HCT116 (cell line): ENCODE data around the gene LRP1. TPM values are rescaled to one million over a fixed set of nuclear protein-coding genes. Genes with fewer than 3 reads are reported as not detected.

Experiments
- ATAC-seq: fragments of 200-7000 bp; cut with Tn5 transposase; 2 replicates; pipeline ENCODE4 v1.9.1; 2020; ENCODE audit warnings: mild to moderate bottlenecking, moderate library complexity
- BruUV-seq: library from RNA; stranded (reverse); fragments of 400-500 nt; replicated peaks from 2 replicates; lab custom pipeline; 2021; lab: Mats Ljungman, UMichigan
- CTCF ChIA-PET: fragments of 300-600 bp; sonication (Branson Sonifier 250); formaldehyde crosslinking; loops from one replicate; lab custom pipeline; 2021; ENCODE audit warnings: antibody characterized with exemption; lab: Charles Lee
- POLR2A ChIA-PET: fragments of 300-600, 350-600 bp; sonication (Branson Sonifier 250); formaldehyde crosslinking; loops from one replicate; lab custom pipeline; 2021; ENCODE audit warnings: antibody characterized with exemption; lab: Charles Lee
- RAD21 ChIA-PET, 2 experiments: fragments of 300-600 bp; sonication (Branson Sonifier 250); formaldehyde crosslinking; loops; one replicate each; lab custom pipeline; 2023; ENCODE audit warnings: low total read pairs in 2 of 2; ENCODE audit not compliant: uncharacterized antibody in 2 of 2, unreplicated experiment in 2 of 2, low non-redundant PET in 1 of 2; lab: Charles Lee
- DNase-seq: peaks from one replicate; pipeline ENCODE4 v3.0.0-alpha.2; 2010; ENCODE audit warnings: low read depth, low spot score
- H2AFZ ChIP-seq: fragments of 200-600 bp; shearing (Covaris generic), sonication (generic); 2 replicates; pipeline ENCODE4 v1.6.1; 2017; ENCODE audit warnings: low read depth, mixed run types, mixed read lengths, antibody characterized with exemption, low read length; ENCODE audit not compliant: poor library complexity, severe bottlenecking
- H3K27ac ChIP-seq: 2 replicates; pipeline ENCODE4 v1.5.1; 2012; ENCODE audit warnings: low read depth, low read length
- H3K27me3 ChIP-seq: fragments of 200-600 bp; sonication (generic); 2 replicates; pipeline ENCODE4 v1.6.1; 2016; ENCODE audit warnings: mixed run types, low read length, mixed read lengths; ENCODE audit not compliant: insufficient read depth
- H3K36me3 ChIP-seq, 2 experiments: fragments of 200-500 bp in 1 of 2; fragments of 200-600 bp in 1 of 2; sonication (Bioruptor generic) in 1 of 2; sonication (generic) in 1 of 2; 2 replicates each; pipeline versions ENCODE4 v1.5.1 to v1.6.1; 2014 to 2016; ENCODE audit warnings: low read length in 2 of 2, inconsistent platforms in 1 of 2, mixed read lengths in 1 of 2, mixed run types in 1 of 2; ENCODE audit not compliant: insufficient read depth in 2 of 2, control insufficient read depth in 1 of 2
- H3K4me1 ChIP-seq, 2 experiments: fragments of 200-600 bp in 1 of 2; sonication (generic) in 1 of 2; 2 replicates each; pipeline versions ENCODE4 v1.5.1 to v1.6.1; 2012 to 2017; ENCODE audit warnings: low read length in 2 of 2, inconsistent platforms in 1 of 2, mild to moderate bottlenecking in 1 of 2, mixed read lengths in 1 of 2, mixed run types in 1 of 2, moderate library complexity in 1 of 2; ENCODE audit not compliant: insufficient read depth in 2 of 2, control insufficient read depth in 1 of 2
- H3K4me2 ChIP-seq: fragments of 200-600 bp; sonication (generic); 2 replicates; pipeline ENCODE4 v1.6.1; 2017; ENCODE audit warnings: mixed run types, low read length, mixed read lengths
- H3K4me3 ChIP-seq, 2 experiments: fragments of 200-600 bp in 1 of 2; sonication (generic) in 1 of 2; replicated peaks in 1 of 2; 2 replicates each; pipeline ENCODE4 v1.5.1; 2011 to 2016; ENCODE audit warnings: low read length in 2 of 2, control low read depth in 1 of 2, low read depth in 1 of 2, mild to moderate bottlenecking in 1 of 2, mixed read lengths in 1 of 2, mixed run types in 1 of 2
- H3K79me2 ChIP-seq: fragments of 200-600 bp; sonication (generic); 2 replicates; pipeline ENCODE4 v1.6.1; 2017; ENCODE audit warnings: mild to moderate bottlenecking, mixed run types, low read length, moderate library complexity, mixed read lengths; ENCODE audit not compliant: insufficient read depth
- H3K9ac ChIP-seq: fragments of 200-600 bp; sonication (generic); 2 replicates; pipeline ENCODE4 v1.6.1; 2016; ENCODE audit warnings: low read length, mixed read lengths
- H3K9me2 ChIP-seq: fragments of 200-600 bp; sonication (generic), shearing (Covaris generic); 2 replicates; pipeline ENCODE4 v1.6.1; 2017; ENCODE audit warnings: mixed run types, mild to moderate bottlenecking, moderate library complexity; ENCODE audit not compliant: insufficient read depth
- H3K9me3 ChIP-seq, 2 experiments: fragments of 200-500 bp in 1 of 2; fragments of 200-600 bp in 1 of 2; sonication (Bioruptor generic) in 1 of 2; sonication (generic) in 1 of 2; 2 replicates each; pipeline ENCODE4 v1.6.1; 2014 to 2017; ENCODE audit warnings: low read length in 2 of 2, mixed read lengths in 2 of 2, inconsistent platforms in 1 of 2, low read depth in 1 of 2, mild to moderate bottlenecking in 1 of 2, mixed run types in 1 of 2, moderate library complexity in 1 of 2; ENCODE audit not compliant: control insufficient read depth in 1 of 2, insufficient read depth in 1 of 2
- H4K20me1 ChIP-seq: fragments of 200-600 bp; sonication (generic), shearing (Covaris generic); 2 replicates; pipeline ENCODE4 v1.6.1; 2017; ENCODE audit warnings: mixed run types, mild to moderate bottlenecking, moderate library complexity; ENCODE audit not compliant: insufficient read depth
- EZH2 ChIP-seq: fragments of 200-600 bp; sonication (generic); IDR thresholded peaks from 2 replicates; pipeline ENCODE4 v1.6.1; 2017; ENCODE audit warnings: antibody characterized with exemption, mixed run types
- FOSL1 ChIP-seq: IDR thresholded peaks from 2 replicates; pipeline ENCODE4 v1.6.1; 2012; ENCODE audit warnings: low read depth
- RAD21 ChIP-seq: IDR thresholded peaks from 2 replicates; pipeline ENCODE4 v1.6.1; 2012; ENCODE audit warnings: low read depth, mild to moderate bottlenecking
- TCF7L2 ChIP-seq: IDR thresholded peaks from 2 replicates; pipeline ENCODE4 v1.7.0; 2011; ENCODE audit warnings: borderline replicate concordance, inconsistent platforms; ENCODE audit not compliant: insufficient read depth, insufficient read length; ENCODE audit errors: extremely low read depth
- YY1 ChIP-seq: IDR thresholded peaks from 2 replicates; pipeline ENCODE4 v1.6.1; 2011; ENCODE audit warnings: low read length, low read depth, moderate library complexity, mild to moderate bottlenecking; ENCODE audit not compliant: insufficient replicate concordance; ENCODE audit errors: extremely low read depth
- intact Hi-C: fragments of 100-400 bp; cut with micrococcal nuclease; formaldehyde crosslinking; loops from 2 replicates; pipeline ENCODE4 v1.10.0; 2022
- total RNA-seq: library from RNA; stranded (reverse); gene quantifications from one replicate; pipeline ENCODE4 v1.2.1, GENCODE V29; 2021; ENCODE audit not compliant: unreplicated experiment
- TF ChIP-seq, protein P1 (sequence below): IDR thresholded peaks from 2 replicates; pipeline ENCODE4 v1.6.1; 2012; ENCODE audit warnings: low read depth
- TF ChIP-seq, protein P2 (sequence below): IDR thresholded peaks from 2 replicates; pipeline ENCODE4 v1.6.1; 2012

LRP1 gene
- total RNA-seq, 1 experiment from 2014 or later: 12.0 TPM

DNA sequence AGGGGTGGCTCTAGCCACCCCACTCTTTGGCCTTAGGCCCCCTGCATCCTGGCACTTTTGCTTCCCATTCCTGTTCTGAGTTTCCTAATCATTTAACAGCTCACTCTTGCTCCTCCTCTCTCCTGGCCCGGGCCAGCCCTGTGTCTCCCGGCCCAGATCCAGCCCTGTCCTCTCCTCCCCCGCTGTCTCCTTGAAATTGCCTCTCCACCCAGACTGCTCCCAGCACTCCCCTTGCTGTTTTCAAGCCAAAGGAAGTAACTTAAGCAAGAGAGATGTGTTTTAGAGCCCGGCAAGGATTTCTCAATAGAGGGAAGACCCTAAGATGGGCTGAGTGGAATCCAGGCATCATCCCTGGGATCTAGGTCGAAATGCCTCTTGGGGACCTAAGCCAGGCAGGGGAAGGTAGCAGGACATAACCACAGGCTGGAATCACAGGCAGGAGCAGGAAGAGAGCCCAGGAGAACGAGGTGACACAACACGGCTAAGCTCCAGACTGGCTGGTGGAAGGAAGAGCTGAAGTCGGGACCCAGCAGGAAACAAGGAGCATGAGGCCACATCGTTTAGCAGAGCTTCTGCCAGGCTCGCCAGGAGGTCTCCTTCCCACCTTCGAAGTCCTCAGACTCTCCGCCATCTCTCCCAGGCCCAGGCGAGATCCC is 21.1 kb downstream of the LRP1 start:
- no peaks in the 10 kb centered on the region for H3K79me2 ChIP-seq
- H3K4me1 ChIP-seq: no peaks in the 10 kb centered on the region
- no peak overlapping the region for H3K4me3 ChIP-seq
- BruUV-seq: no TSS peak
- ATAC-seq: no peak
- intact Hi-C loops: no loop called here
- H4K20me1 ChIP-seq: no peaks in the 10 kb centered on the region
- ChIA-PET POLR2A (no interaction called here), RAD21 (no interaction called here), CTCF (interaction anchor here (1.1 kb wide), 1 partner anchor 26 kb away, joined by 4 read pairs; no protein-coding TSS in a partner anchor)
- no peak overlapping the region for H2AFZ ChIP-seq
- no peaks in the 10 kb centered on the region for H3K9me2 ChIP-seq
- H3K27ac ChIP-seq: no peak overlapping the region
- H3K27me3 ChIP-seq: no peaks in the 10 kb centered on the region
- H3K36me3 ChIP-seq: peaks cover 0 to 6% of the 10 kb centered on the region in 2 experiments; a peak in 2 of 4 replicates
- no peak overlapping the region for H3K9ac ChIP-seq
- no peak overlapping the region for H3K4me2 ChIP-seq
- H3K9me3 ChIP-seq: no peaks in the 10 kb centered on the region
- TF ChIP-seq FOSL1: no peak
- TF ChIP-seq YY1: no peak
- TF ChIP-seq EZH2: no peak
- TF ChIP-seq TCF7L2: no peak
- DNase-seq: no peak

DNA sequence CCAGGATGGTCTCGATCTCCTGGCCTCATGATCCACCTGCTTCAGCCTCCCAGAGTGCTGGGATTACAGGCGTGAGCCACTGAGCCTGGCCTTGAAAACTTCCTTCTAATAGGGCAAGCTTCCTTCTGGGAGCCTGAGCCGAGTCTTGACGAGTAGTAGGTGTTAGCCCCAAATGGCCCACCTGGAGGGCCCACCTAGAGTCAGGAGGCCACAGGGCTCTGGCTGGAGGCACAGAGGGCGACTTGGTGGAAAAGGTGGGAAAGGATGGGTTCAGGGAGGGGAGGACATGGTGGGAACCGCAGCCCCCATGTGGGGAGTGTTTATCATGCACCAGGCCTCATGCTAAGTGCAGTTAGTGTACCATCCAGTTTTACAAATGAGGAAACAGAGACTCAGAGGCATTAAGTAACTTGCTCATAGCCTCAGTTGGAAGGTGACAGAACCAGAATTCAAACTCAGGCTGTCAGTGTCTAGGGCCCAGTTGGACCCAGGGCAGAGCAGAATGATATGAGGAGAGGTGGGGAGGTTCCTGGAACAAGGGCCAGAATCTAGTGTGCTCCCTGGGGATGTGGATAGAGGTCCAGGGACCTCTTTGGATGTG is 22.2 kb downstream of the LRP1 start:
- no TSS peak for BruUV-seq
- Histone ChIP-seq H2AFZ (no peak overlapping the region), H3K9ac (no peak overlapping the region), H3K4me1 (no peaks in the 10 kb centered on the region), H3K4me3 (no peak overlapping the region), H3K36me3 (peaks cover 0 to 2% of the 10 kb centered on the region in 2 experiments; a peak in 1 of 4 replicates), H4K20me1 (no peaks in the 10 kb centered on the region), H3K79me2 (no peaks in the 10 kb centered on the region), H3K9me3 (no peaks in the 10 kb centered on the region), H3K27ac (no peak overlapping the region), H3K27me3 (no peaks in the 10 kb centered on the region), H3K9me2 (no peaks in the 10 kb centered on the region), H3K4me2 (no peak overlapping the region)
- RAD21 ChIA-PET: no interaction called here
- POLR2A ChIA-PET: no interaction called here
- no peak for TF ChIP-seq RAD21
- TF ChIP-seq, protein P1, sequence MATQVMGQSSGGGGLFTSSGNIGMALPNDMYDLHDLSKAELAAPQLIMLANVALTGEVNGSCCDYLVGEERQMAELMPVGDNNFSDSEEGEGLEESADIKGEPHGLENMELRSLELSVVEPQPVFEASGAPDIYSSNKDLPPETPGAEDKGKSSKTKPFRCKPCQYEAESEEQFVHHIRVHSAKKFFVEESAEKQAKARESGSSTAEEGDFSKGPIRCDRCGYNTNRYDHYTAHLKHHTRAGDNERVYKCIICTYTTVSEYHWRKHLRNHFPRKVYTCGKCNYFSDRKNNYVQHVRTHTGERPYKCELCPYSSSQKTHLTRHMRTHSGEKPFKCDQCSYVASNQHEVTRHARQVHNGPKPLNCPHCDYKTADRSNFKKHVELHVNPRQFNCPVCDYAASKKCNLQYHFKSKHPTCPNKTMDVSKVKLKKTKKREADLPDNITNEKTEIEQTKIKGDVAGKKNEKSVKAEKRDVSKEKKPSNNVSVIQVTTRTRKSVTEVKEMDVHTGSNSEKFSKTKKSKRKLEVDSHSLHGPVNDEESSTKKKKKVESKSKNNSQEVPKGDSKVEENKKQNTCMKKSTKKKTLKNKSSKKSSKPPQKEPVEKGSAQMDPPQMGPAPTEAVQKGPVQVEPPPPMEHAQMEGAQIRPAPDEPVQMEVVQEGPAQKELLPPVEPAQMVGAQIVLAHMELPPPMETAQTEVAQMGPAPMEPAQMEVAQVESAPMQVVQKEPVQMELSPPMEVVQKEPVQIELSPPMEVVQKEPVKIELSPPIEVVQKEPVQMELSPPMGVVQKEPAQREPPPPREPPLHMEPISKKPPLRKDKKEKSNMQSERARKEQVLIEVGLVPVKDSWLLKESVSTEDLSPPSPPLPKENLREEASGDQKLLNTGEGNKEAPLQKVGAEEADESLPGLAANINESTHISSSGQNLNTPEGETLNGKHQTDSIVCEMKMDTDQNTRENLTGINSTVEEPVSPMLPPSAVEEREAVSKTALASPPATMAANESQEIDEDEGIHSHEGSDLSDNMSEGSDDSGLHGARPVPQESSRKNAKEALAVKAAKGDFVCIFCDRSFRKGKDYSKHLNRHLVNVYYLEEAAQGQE: no peak
- TF ChIP-seq, protein P2, sequence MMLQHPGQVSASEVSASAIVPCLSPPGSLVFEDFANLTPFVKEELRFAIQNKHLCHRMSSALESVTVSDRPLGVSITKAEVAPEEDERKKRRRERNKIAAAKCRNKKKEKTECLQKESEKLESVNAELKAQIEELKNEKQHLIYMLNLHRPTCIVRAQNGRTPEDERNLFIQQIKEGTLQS: no peak
- intact Hi-C loops: no loop called here
- CTCF ChIA-PET: interaction anchor here (1.1 kb wide), 1 partner anchor 25 kb away, joined by 4 read pairs; no protein-coding TSS in a partner anchor
- DNase-seq (no peak), ATAC-seq (no peak)
